ENCODE results near the gene PDPK1. TPM values are rescaled to one million over a fixed set of nuclear protein-coding genes. Genes with fewer than 3 reads are reported as not detected.

Gene PDPK1
- 10 to 100 TPM; 56.4 to 64.8 TPM for total RNA-seq
- polyA plus RNA-seq (ENCODE audit: insufficient read length in 6 of 6) = 10 to 100 TPM; 36.5 to 57.2 (median 44.1) TPM
- long read RNA-seq, donor 1, full-length matches to known transcripts = 18 of 18 reads
- long read RNA-seq, donor 1, partial matches to known transcripts = 0 of 18 reads
- long read RNA-seq, donor 1, other reads (novel, unspliced or antisense) = 0 of 18 reads
- long read RNA-seq, donor 2, full-length matches to known transcripts = 7 of 7 reads
- long read RNA-seq, donor 2, partial matches to known transcripts = 0 of 7 reads
- long read RNA-seq, donor 2, other reads (novel, unspliced or antisense) = 0 of 7 reads
- long read RNA-seq, donor 3, full-length matches to known transcripts = 6 of 6 reads
- long read RNA-seq, donor 3, partial matches to known transcripts = 0 of 6 reads
- long read RNA-seq, donor 3, other reads (novel, unspliced or antisense) = 0 of 6 reads
- long read RNA-seq, donor 4, full-length matches to known transcripts = 22 of 28 reads
- long read RNA-seq, donor 4, partial matches to known transcripts = 2 of 28 reads
- long read RNA-seq, donor 4, other reads (novel, unspliced or antisense) = 4 of 28 reads
- long read RNA-seq, donor 5, full-length matches to known transcripts = 8 of 8 reads
- long read RNA-seq, donor 5, partial matches to known transcripts = 0 of 8 reads
- long read RNA-seq, donor 5, other reads (novel, unspliced or antisense) = 0 of 8 reads
- long read RNA-seq, donor 6, full-length matches to known transcripts = 4 of 4 reads
- long read RNA-seq, donor 6, partial matches to known transcripts = 0 of 4 reads
- long read RNA-seq, donor 6, other reads (novel, unspliced or antisense) = 0 of 4 reads
- long read RNA-seq, donor 7, full-length matches to known transcripts = 12 of 12 reads
- long read RNA-seq, donor 7, partial matches to known transcripts = 0 of 12 reads
- long read RNA-seq, donor 7, other reads (novel, unspliced or antisense) = 0 of 12 reads
- long read RNA-seq, donor 8, full-length matches to known transcripts = 16 of 21 reads
- long read RNA-seq, donor 8, partial matches to known transcripts = 5 of 21 reads
- long read RNA-seq, donor 8, other reads (novel, unspliced or antisense) = 0 of 21 reads
- long read RNA-seq, donor 9 = 0 reads
- long read RNA-seq, donor 10, full-length matches to known transcripts = 12 of 21 reads
- long read RNA-seq, donor 10, partial matches to known transcripts = 1 of 21 reads
- long read RNA-seq, donor 10, other reads (novel, unspliced or antisense) = 8 of 21 reads
- long read RNA-seq, donor 11 = 0 reads
- long read RNA-seq, donor 12, full-length matches to known transcripts = 6 of 6 reads
- long read RNA-seq, donor 12, partial matches to known transcripts = 0 of 6 reads
- long read RNA-seq, donor 12, other reads (novel, unspliced or antisense) = 0 of 6 reads

DNA sequence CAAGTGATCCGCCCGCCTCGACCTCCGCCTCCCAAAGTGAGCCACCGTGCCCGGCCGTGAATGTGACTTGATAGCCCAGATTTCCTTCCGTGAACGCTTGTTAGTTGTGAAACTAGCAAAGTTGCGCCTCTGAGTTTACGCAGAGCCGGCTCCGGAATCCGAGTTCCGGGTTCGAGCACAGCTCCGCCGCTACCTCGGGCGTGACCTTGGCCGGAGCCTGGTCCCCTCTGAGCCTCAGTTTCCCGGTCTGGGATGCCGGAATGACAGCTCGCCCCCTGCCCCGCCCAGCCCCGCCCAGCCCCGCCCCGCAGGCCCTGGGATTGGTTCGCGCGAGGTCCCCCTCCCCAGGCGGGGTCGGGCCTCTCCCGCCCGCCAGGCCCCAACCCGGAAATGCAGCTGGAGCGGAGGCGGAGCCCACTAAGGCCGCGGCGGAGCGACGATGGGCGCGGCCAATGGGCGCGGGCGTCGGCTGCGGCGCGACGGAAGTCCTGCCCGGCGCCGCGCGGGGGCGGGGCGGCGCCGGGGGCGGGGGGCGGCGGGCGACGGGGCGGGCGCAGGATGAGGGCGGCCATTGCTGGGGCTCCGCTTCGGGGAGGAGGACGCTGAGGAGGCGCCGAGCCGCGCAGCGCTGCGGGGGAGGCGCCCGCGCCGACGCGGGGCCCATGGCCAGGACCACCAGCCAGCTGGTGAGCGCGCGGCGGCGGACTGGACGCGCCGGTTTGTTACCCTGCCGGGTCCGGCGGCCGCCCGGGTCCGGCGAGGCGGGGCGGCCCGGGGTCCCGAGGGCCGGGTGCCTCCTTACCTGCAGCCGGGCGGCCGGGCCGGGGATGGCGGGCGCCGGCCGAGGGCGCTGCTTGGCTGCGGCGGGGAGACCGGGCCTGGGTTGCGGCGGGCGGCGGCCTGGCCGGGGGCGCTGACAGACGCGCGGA is at the start of gene PDPK1:
TSS of gene PDPK1 (plus strand) at position 571 of the 929 bp plus-strand sequence. CDS start at position 663, 92 bp downstream.
- ATAC-seq (peak; percentile 94), DNase-seq (peak; percentile 92 to 98 (median 96))
- Histone ChIP-seq H3K4me1 (peaks cover 15 to 72% of the 10 kb centered on the region in 2 donors), H3K36me3 (peaks cover 0 to 5% of the 10 kb centered on the region in 2 donors), H3K9me3 (no peaks in the 10 kb centered on the region), H3K27ac (peak within 1 kb of the TSS; percentile 79 to 92), H3K4me3 (peak within 1 kb of the TSS; percentile 50 to 60), H3K27me3 (no peaks in the 10 kb centered on the region)
- TF ChIP-seq, protein P1, sequence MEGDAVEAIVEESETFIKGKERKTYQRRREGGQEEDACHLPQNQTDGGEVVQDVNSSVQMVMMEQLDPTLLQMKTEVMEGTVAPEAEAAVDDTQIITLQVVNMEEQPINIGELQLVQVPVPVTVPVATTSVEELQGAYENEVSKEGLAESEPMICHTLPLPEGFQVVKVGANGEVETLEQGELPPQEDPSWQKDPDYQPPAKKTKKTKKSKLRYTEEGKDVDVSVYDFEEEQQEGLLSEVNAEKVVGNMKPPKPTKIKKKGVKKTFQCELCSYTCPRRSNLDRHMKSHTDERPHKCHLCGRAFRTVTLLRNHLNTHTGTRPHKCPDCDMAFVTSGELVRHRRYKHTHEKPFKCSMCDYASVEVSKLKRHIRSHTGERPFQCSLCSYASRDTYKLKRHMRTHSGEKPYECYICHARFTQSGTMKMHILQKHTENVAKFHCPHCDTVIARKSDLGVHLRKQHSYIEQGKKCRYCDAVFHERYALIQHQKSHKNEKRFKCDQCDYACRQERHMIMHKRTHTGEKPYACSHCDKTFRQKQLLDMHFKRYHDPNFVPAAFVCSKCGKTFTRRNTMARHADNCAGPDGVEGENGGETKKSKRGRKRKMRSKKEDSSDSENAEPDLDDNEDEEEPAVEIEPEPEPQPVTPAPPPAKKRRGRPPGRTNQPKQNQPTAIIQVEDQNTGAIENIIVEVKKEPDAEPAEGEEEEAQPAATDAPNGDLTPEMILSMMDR (IDR thresholded peaks at IDR 0.05) = no peak
- intact Hi-C loops (cut with DNase I) = no loop called here

DNA sequence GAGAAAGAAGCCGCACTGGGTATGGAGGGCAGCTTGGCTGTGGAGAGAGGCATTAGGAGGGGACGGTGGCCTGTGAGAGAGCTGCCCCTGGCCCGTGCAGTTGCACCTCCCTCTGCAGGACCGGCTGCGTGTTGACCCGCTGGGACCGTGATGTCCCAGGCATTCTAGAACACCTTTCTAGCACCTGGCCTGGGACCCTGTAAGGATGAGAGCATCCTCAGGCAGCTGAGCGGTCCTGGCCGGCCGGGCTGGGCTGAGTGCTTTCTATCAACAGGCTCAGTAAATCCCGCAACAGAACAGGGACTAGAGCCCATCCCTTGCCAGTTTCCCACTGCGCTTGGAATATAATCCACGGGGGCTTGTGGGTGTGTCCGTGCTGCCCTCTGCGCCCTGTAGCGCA is 48.2 kb upstream of the PDPK1 start:
- H3K4me3 ChIP-seq = no peak overlapping the region
- H3K4me1 ChIP-seq = peaks cover 6 to 47% of the 10 kb centered on the region in 2 donors
- H3K27ac ChIP-seq = no peak overlapping the region
- no peak for ATAC-seq
- TF ChIP-seq, protein P1 (IDR thresholded peaks at IDR 0.05) = no peak
- H3K9me3 ChIP-seq = no peaks in the 10 kb centered on the region
- no peak for DNase-seq
- intact Hi-C loops (cut with DNase I) = no loop called here
- peaks cover 0 to 14% of the 10 kb centered on the region in 2 donors for H3K36me3 ChIP-seq
- no peaks in the 10 kb centered on the region for H3K27me3 ChIP-seq

- Histone ChIP-seq H3K4me1 (peaks cover 6 to 38% of the 10 kb centered on the region in 2 donors), H3K27me3 (no peaks in the 10 kb centered on the region), H3K4me3 (no peak overlapping the region), H3K27ac (no peak overlapping the region), H3K36me3 (peaks cover 0 to 14% of the 10 kb centered on the region in 2 donors), H3K9me3 (no peaks in the 10 kb centered on the region)
- TF ChIP-seq, protein P1 (IDR thresholded peaks at IDR 0.05) = no peak
- ATAC-seq = no peak
- peak in 1 of 4 donors; percentile 53 for DNase-seq
- intact Hi-C loops (cut with DNase I) = no loop called here
Observed at GRCh38 chr16:2490190-2491105, 47.4 kb upstream of the PDPK1 start.

All from left lung (tissue), 14 donors.